Activated B cell treated with CpG ODN at 0.5 μM for 24 hours (primary cell): ENCODE data around the gene HCRTR1. TPM values are rescaled to one million over a fixed set of nuclear protein-coding genes. Genes with fewer than 3 reads are reported as not detected.

ENCODE experiments used
- ATAC-seq: fragments of 200-7000 bp; cut with Tn5 transposase; one replicate; pipeline ENCODE4 v1.10.0; 2021; ENCODE audit warnings: low read depth, mild to moderate bottlenecking, moderate library complexity
- CTCF ChIA-PET: fragments of 350-600 bp; sonication (Branson Sonifier 250); formaldehyde crosslinking; loops from one replicate; lab custom pipeline; 2021; ENCODE audit warnings: antibody characterized with exemption; lab: Charles Lee
- POLR2A ChIA-PET: fragments of 350-600 bp; sonication (Branson Sonifier 250); formaldehyde crosslinking; loops from one replicate; lab custom pipeline; 2021; ENCODE audit warnings: antibody characterized with exemption; lab: Charles Lee
- DNase-seq: peaks from one replicate; pipeline ENCODE4 v3.0.0; 2022
- H3K27ac Mint-ChIP-seq: one replicate; pipeline ENCODE4 v1.8.0; 2020; ENCODE audit warnings: mixed read lengths
- H3K27me3 Mint-ChIP-seq: one replicate; pipeline ENCODE4 v1.8.0; 2021; ENCODE audit warnings: mixed read lengths
- H3K36me3 Mint-ChIP-seq: one replicate; pipeline ENCODE4 v1.8.0; 2021; ENCODE audit warnings: low read depth, mixed read lengths
- H3K4me1 Mint-ChIP-seq: one replicate; pipeline ENCODE4 v1.8.0; 2021; ENCODE audit warnings: mixed read lengths
- H3K4me3 Mint-ChIP-seq: one replicate; pipeline ENCODE4 v1.8.0; 2020; ENCODE audit warnings: mild to moderate bottlenecking, mixed read lengths
- H3K9me3 Mint-ChIP-seq: one replicate; pipeline ENCODE4 v1.8.0; 2020; ENCODE audit warnings: mixed read lengths
- intact Hi-C: fragments of 100-400 bp; cut with micrococcal nuclease; formaldehyde crosslinking; loops from one replicate; pipeline ENCODE4 v1.15.1; 2024
- total RNA-seq: library from RNA; stranded (reverse); gene quantifications from 2 replicates; pipeline ENCODE4 v1.2.3, GENCODE V29; 2022
- TF ChIP-seq, protein P1 (sequence below): fragments of 200-600 bp; IDR thresholded peaks from one replicate; pipeline ENCODE4 v1.8.0; 2022; ENCODE audit warnings: antibody characterized with exemption, mild to moderate bottlenecking

The HCRTR1 gene
- total RNA-seq, 1 donor from 2014 or later, result not detected

- TF ChIP-seq, protein P1, sequence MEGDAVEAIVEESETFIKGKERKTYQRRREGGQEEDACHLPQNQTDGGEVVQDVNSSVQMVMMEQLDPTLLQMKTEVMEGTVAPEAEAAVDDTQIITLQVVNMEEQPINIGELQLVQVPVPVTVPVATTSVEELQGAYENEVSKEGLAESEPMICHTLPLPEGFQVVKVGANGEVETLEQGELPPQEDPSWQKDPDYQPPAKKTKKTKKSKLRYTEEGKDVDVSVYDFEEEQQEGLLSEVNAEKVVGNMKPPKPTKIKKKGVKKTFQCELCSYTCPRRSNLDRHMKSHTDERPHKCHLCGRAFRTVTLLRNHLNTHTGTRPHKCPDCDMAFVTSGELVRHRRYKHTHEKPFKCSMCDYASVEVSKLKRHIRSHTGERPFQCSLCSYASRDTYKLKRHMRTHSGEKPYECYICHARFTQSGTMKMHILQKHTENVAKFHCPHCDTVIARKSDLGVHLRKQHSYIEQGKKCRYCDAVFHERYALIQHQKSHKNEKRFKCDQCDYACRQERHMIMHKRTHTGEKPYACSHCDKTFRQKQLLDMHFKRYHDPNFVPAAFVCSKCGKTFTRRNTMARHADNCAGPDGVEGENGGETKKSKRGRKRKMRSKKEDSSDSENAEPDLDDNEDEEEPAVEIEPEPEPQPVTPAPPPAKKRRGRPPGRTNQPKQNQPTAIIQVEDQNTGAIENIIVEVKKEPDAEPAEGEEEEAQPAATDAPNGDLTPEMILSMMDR, result no peak
- DNase-seq (no peak), ATAC-seq (no peak)
- CTCF ChIA-PET, result no interaction called here
- H3K4me1 Mint-ChIP-seq, result peaks cover 4% of the 10 kb centered on the region
- peaks cover 15% of the 10 kb centered on the region for H3K27me3 Mint-ChIP-seq
- intact Hi-C loops, result no loop called here
- H3K4me3 Mint-ChIP-seq, result no peak overlapping the region
- H3K36me3 Mint-ChIP-seq, result no peaks in the 10 kb centered on the region
- H3K27ac Mint-ChIP-seq, result no peak overlapping the region
- POLR2A ChIA-PET, result no interaction called here
- no peaks in the 10 kb centered on the region for H3K9me3 Mint-ChIP-seq
Measured at GRCh38 chr1:31574749-31575368, 42.6 kb upstream of the HCRTR1 start.

- H3K4me1 Mint-ChIP-seq, result peaks cover 4% of the 10 kb centered on the region
- H3K9me3 Mint-ChIP-seq, result no peaks in the 10 kb centered on the region
- intact Hi-C loops, result no loop called here
- TF ChIP-seq, protein P1, result no peak
- no peak for DNase-seq
- CTCF ChIA-PET, result no interaction called here
- POLR2A ChIA-PET, result no interaction called here
- no peak for ATAC-seq
- H3K27ac Mint-ChIP-seq, result no peak overlapping the region
- no peak overlapping the region for H3K4me3 Mint-ChIP-seq
- no peaks in the 10 kb centered on the region for H3K36me3 Mint-ChIP-seq
- peaks cover 15% of the 10 kb centered on the region for H3K27me3 Mint-ChIP-seq
Measured at GRCh38 chr1:31575369-31576140, 41.9 kb upstream of the HCRTR1 start.

GRCh38 chr1:31576201-31576669, 41.3 kb upstream of the HCRTR1 start, which contains the start of gene TINAGL1:
TINAGL1 (plus strand) TSS chr1:31576515; CDS start chr1:31577149, 634 bp downstream.
- intact Hi-C loops, result no loop called here
- peaks cover 13% of the 10 kb centered on the region for H3K27me3 Mint-ChIP-seq
- TF ChIP-seq, protein P1, result no peak
- POLR2A ChIA-PET, result no interaction called here
- no peaks in the 10 kb centered on the region for H3K9me3 Mint-ChIP-seq
- H3K27ac Mint-ChIP-seq, result no peak within 1 kb of the TSS
- no peak for ATAC-seq
- no peak for DNase-seq
- H3K36me3 Mint-ChIP-seq, result no peaks in the 10 kb centered on the region
- H3K4me3 Mint-ChIP-seq, result no peak within 1 kb of the TSS
- H3K4me1 Mint-ChIP-seq, result peaks cover under 1% of the 10 kb centered on the region
- CTCF ChIA-PET, result no interaction called here

- POLR2A ChIA-PET, result no interaction called here
Measured at GRCh38 chr1:31576743-31577455, 40.6 kb upstream of the HCRTR1 start.

More at GRCh38 chr1:31576743-31577455, 40.6 kb upstream of the HCRTR1 start:
- Mint-ChIP-seq H3K36me3 (no peaks in the 10 kb centered on the region), H3K9me3 (no peaks in the 10 kb centered on the region), H3K27ac (no peak overlapping the region), H3K4me3 (no peak overlapping the region), H3K4me1 (no peaks in the 10 kb centered on the region), H3K27me3 (peaks cover 13% of the 10 kb centered on the region)
- ATAC-seq, result no peak
- TF ChIP-seq, protein P1, result no peak
- CTCF ChIA-PET, result no interaction called here
- DNase-seq, result no peak
- intact Hi-C loops, result no loop called here
